Neural cell (in vitro differentiated cells): ENCODE measurements around the gene SETX. TPM values are rescaled to one million over a fixed set of nuclear protein-coding genes. Genes with fewer than 3 reads are reported as not detected.
A peak's percentile ranks its signal among the peaks of the same experiment; 100 is the strongest.
"Not testable (repeated sequence)": the region's sequence is repeated elsewhere in the genome, so short reads cannot be mapped to it uniquely, and the experiment has no call there.

Experiments
- H2AFZ ChIP-seq: fragments of 200-600, 300-800 bp; sonication (generic), shearing (Covaris generic); 2 replicates; pipeline ENCODE4 v1.6.0; 2014; ENCODE audit warnings: low read depth, mild to moderate bottlenecking, antibody characterized with exemption, low read length, moderate library complexity
- H3F3A ChIP-seq: fragments of 200-600 bp; shearing (Covaris generic); 2 replicates; pipeline ENCODE4 v1.6.1; 2016; ENCODE audit warnings: mild to moderate bottlenecking, moderate library complexity, mixed read lengths, antibody characterized with exemption, low read length; ENCODE audit not compliant: insufficient read depth, poor library complexity, severe bottlenecking
- H3K27ac ChIP-seq: fragments of 200-600, 300-800 bp; sonication (generic), shearing (Covaris generic); 2 replicates; pipeline ENCODE4 v1.5.1; 2014; ENCODE audit warnings: mild to moderate bottlenecking, low read length, moderate library complexity
- H3K27me3 ChIP-seq: fragments of 300-800, 200-600 bp; sonication (generic), shearing (Covaris generic); 2 replicates; pipeline ENCODE4 v1.6.0; 2014; ENCODE audit warnings: mild to moderate bottlenecking, low read depth, low read length, moderate library complexity; ENCODE audit not compliant: insufficient read depth
- H3K36me3 ChIP-seq: fragments of 300-800, 200-600 bp; sonication (generic), shearing (Covaris generic); 2 replicates; pipeline ENCODE4 v1.5.1; 2014; ENCODE audit warnings: mild to moderate bottlenecking, antibody characterized with exemption, low read length, moderate library complexity; ENCODE audit not compliant: insufficient read depth
- H3K4me2 ChIP-seq: fragments of 300-800, 200-600 bp; sonication (generic), shearing (Covaris generic); 2 replicates; pipeline ENCODE4 v1.6.0; 2014; ENCODE audit warnings: mild to moderate bottlenecking, low read length
- H3K4me3 ChIP-seq: fragments of 300-800, 200-600 bp; sonication (generic), shearing (Covaris generic); 2 replicates; pipeline ENCODE4 v1.5.1; 2014; ENCODE audit warnings: mild to moderate bottlenecking, low read length, moderate library complexity
- H3K79me2 ChIP-seq: fragments of 200-600 bp; shearing (Covaris generic); replicated peaks from 2 replicates; pipeline ENCODE4 v1.6.0; 2014; ENCODE audit warnings: mild to moderate bottlenecking, low read length, moderate library complexity; ENCODE audit not compliant: insufficient read depth
- H3K9ac ChIP-seq: fragments of 300-800, 200-600 bp; sonication (generic), shearing (Covaris generic); 2 replicates; pipeline ENCODE4 v1.6.1; 2016; ENCODE audit warnings: mild to moderate bottlenecking, low read length, mixed read lengths
- H3K9me2 ChIP-seq: fragments of 200-600 bp; shearing (Covaris generic); 2 replicates; pipeline ENCODE4 v1.6.1; 2016; ENCODE audit warnings: mild to moderate bottlenecking, low read length, mixed read lengths; ENCODE audit not compliant: insufficient read depth
- H3K9me3 ChIP-seq: fragments of 200-600, 300-800 bp; sonication (generic), shearing (Covaris generic); 2 replicates; pipeline ENCODE4 v1.6.1; 2016; ENCODE audit warnings: mild to moderate bottlenecking, mixed run types, low read length, moderate library complexity, mixed read lengths
- H4K20me1 ChIP-seq: fragments of 200-600 bp; shearing (Covaris generic); 2 replicates; pipeline ENCODE4 v1.6.1; 2016; ENCODE audit warnings: mild to moderate bottlenecking, mixed run types; ENCODE audit not compliant: insufficient read depth
- EZH2 ChIP-seq: fragments of 200-600, 300-800 bp; shearing (Covaris generic), sonication (generic); IDR thresholded peaks from 2 replicates; pipeline ENCODE4 v1.6.1; 2014; ENCODE audit warnings: antibody characterized with exemption, low read length, borderline replicate concordance, mild to moderate bottlenecking; ENCODE audit not compliant: insufficient read depth, poor library complexity, severe bottlenecking
- MXI1 ChIP-seq: fragments of 450-650 bp; conservative IDR thresholded peaks from 2 replicates; pipeline ENCODE4 v1.6.1; 2014; ENCODE audit warnings: antibody characterized with exemption, mild to moderate bottlenecking; ENCODE audit not compliant: poor library complexity, severe bottlenecking
- RAD21 ChIP-seq: fragments of 450-650 bp; conservative IDR thresholded peaks from 2 replicates; pipeline ENCODE4 v1.6.1; 2014; ENCODE audit warnings: antibody characterized with exemption, mild to moderate bottlenecking, moderate library complexity
- SMC3 ChIP-seq: fragments of 450-650 bp; conservative IDR thresholded peaks from 2 replicates; pipeline ENCODE4 v1.6.1; 2014; ENCODE audit warnings: antibody characterized with exemption, mild to moderate bottlenecking, moderate library complexity; ENCODE audit not compliant: poor library complexity
- TAF1 ChIP-seq: IDR thresholded peaks from 2 replicates; pipeline ENCODE4 v1.6.1; 2012; ENCODE audit warnings: low read depth
- polyA plus RNA-seq: library from polyadenylated mRNA; depleted of rRNA; stranded (reverse); fragments of >200 nt; gene quantifications from 2 replicates; pipeline ENCODE4 v1.2.3, GENCODE V29; 2014
- TF ChIP-seq, protein P1 (sequence below): fragments of 450-650 bp; IDR thresholded peaks from 2 replicates; pipeline ENCODE4 v1.5.1; 2014; ENCODE audit warnings: antibody characterized with exemption, mild to moderate bottlenecking, moderate library complexity; ENCODE audit not compliant: poor library complexity, severe bottlenecking
- TF ChIP-seq, protein P2 (sequence below): IDR thresholded peaks from 2 replicates; pipeline ENCODE4 v1.6.1; 2012; ENCODE audit warnings: borderline replicate concordance

SETX gene
- polyA plus RNA-seq, 1 donor from 2014 or later = 32.0 TPM

DNA sequence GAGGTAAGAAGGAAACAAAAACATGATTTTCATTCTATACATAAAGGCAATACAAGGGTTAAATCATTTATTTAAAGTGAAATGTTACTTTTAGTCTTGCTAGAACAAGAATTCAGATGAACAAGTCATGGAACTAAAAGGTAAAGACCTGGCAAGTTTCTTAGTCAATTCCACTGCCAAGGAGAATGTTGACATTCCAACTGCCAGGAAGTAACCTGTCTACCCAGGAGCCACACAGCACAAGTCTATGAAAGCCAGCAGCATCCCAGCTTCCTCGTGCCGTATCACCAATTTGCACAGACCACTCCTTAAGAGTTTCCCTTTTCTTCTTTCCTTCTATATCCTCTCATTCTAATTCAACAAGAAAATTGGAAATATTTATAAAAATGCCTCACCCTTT lies 79.9 kb downstream of the SETX start:
- TF ChIP-seq, protein P1, sequence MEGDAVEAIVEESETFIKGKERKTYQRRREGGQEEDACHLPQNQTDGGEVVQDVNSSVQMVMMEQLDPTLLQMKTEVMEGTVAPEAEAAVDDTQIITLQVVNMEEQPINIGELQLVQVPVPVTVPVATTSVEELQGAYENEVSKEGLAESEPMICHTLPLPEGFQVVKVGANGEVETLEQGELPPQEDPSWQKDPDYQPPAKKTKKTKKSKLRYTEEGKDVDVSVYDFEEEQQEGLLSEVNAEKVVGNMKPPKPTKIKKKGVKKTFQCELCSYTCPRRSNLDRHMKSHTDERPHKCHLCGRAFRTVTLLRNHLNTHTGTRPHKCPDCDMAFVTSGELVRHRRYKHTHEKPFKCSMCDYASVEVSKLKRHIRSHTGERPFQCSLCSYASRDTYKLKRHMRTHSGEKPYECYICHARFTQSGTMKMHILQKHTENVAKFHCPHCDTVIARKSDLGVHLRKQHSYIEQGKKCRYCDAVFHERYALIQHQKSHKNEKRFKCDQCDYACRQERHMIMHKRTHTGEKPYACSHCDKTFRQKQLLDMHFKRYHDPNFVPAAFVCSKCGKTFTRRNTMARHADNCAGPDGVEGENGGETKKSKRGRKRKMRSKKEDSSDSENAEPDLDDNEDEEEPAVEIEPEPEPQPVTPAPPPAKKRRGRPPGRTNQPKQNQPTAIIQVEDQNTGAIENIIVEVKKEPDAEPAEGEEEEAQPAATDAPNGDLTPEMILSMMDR = no peak
- TF ChIP-seq EZH2 (no peak), RAD21 (no peak), SMC3 (no peak), MXI1 (no peak), TAF1 (no peak)
- TF ChIP-seq, protein P2, sequence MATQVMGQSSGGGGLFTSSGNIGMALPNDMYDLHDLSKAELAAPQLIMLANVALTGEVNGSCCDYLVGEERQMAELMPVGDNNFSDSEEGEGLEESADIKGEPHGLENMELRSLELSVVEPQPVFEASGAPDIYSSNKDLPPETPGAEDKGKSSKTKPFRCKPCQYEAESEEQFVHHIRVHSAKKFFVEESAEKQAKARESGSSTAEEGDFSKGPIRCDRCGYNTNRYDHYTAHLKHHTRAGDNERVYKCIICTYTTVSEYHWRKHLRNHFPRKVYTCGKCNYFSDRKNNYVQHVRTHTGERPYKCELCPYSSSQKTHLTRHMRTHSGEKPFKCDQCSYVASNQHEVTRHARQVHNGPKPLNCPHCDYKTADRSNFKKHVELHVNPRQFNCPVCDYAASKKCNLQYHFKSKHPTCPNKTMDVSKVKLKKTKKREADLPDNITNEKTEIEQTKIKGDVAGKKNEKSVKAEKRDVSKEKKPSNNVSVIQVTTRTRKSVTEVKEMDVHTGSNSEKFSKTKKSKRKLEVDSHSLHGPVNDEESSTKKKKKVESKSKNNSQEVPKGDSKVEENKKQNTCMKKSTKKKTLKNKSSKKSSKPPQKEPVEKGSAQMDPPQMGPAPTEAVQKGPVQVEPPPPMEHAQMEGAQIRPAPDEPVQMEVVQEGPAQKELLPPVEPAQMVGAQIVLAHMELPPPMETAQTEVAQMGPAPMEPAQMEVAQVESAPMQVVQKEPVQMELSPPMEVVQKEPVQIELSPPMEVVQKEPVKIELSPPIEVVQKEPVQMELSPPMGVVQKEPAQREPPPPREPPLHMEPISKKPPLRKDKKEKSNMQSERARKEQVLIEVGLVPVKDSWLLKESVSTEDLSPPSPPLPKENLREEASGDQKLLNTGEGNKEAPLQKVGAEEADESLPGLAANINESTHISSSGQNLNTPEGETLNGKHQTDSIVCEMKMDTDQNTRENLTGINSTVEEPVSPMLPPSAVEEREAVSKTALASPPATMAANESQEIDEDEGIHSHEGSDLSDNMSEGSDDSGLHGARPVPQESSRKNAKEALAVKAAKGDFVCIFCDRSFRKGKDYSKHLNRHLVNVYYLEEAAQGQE = no peak
- H3K9me3 ChIP-seq = no peaks in the 10 kb centered on the region
- H3K27me3 ChIP-seq = no peaks in the 10 kb centered on the region
- no peaks in the 10 kb centered on the region for H3K79me2 ChIP-seq
- no peak overlapping the region for H3K4me2 ChIP-seq
- H3F3A ChIP-seq = no peaks in the 10 kb centered on the region
- H3K9me2 ChIP-seq = no peaks in the 10 kb centered on the region
- H2AFZ ChIP-seq = no peak overlapping the region
- H3K36me3 ChIP-seq = peaks cover 22% of the 10 kb centered on the region
- H3K9ac ChIP-seq = no peak overlapping the region
- H4K20me1 ChIP-seq = no peaks in the 10 kb centered on the region
- H3K4me3 ChIP-seq = no peak overlapping the region
- no peak overlapping the region for H3K27ac ChIP-seq

DNA sequence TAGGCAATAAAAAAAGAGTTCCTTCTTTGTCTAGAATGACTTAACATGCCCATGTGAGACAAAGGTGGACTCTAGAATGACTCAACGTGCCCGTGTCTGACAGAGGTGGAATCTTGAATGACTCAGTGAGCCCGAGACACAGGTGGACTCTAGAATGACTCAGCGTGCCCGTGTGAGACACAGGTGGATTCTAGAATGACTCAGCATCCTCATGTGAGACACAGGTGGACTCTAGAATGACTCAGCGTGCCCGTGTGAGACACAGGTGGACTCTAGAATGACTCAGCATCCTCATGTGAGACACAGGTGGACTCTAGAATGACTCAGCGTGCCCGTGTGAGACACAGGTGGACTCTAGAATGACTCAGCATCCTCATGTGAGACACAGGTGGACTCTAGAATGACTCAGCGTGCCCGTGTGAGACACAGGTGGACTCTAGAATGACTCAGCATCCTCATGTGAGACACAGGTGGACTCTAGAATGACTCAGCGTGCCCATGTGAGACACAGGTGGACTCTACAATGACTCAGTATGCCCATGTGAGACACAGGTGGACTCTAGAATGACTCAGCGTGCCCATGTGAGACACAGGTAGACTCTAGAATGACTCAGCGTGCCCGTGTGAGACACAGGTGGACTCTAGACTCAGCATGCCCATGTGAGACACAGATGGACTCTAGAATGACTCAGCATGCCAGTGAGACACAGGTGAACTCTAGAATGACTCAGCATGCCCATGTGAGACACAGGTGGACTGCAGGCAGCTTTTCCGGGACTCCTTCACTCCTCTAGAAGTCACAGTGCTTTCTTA lies 84.9 kb downstream of the SETX start:
- H3K4me3 ChIP-seq, H3K4me2 ChIP-seq, H3F3A ChIP-seq, H4K20me1 ChIP-seq, H3K9me3 ChIP-seq, H3K27me3 ChIP-seq, H2AFZ ChIP-seq, H3K27ac ChIP-seq, H3K9me2 ChIP-seq, H3K9ac ChIP-seq, H3K79me2 ChIP-seq: not testable (repeated sequence)
- H3K36me3 ChIP-seq = peaks cover 12% of the 10 kb centered on the region

DNA sequence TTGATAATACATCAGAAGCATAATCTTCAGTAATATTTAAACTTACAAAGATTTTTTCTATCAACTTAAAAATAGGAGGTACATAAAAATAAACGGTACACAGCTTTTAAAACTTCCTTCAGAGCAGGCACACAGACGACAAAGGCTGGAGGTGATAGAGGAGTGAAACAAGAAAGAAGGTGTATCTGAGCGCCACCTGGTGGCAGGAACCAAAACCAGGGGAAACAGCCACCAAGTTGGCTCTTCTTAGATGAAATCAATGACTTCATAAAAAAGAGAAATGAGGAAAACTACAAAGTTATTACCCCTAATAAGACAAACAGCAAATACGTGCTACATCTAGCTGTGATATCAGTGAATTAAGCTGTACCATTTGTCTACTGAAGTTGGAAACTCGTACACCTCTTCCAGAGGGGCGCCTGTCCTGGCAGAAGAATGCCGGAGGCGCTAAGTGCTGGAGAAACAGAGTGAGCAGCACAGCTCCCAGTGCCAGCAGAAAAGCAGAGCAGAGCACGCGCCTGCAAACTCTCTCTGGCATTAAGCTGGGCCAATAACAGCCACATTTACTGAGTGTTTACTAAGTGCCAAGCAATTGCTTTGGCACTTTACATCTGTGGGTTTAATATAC lies 85.9 kb downstream of the SETX start:
- Histone ChIP-seq H3K27ac (no peak overlapping the region), H3K9me3 (no peaks in the 10 kb centered on the region), H3K36me3 (peaks cover 12% of the 10 kb centered on the region)

More for the DNA sequence above, 85.9 kb downstream of the SETX start:
- Histone ChIP-seq H3K9ac (no peak overlapping the region), H4K20me1 (no peaks in the 10 kb centered on the region), H3K4me2 (no peak overlapping the region), H3K27me3 (no peaks in the 10 kb centered on the region), H2AFZ (no peak overlapping the region), H3K9me2 (no peaks in the 10 kb centered on the region), H3F3A (no peaks in the 10 kb centered on the region), H3K4me3 (no peak overlapping the region), H3K79me2 (no peaks in the 10 kb centered on the region)
- TF ChIP-seq, protein P1 = peak; percentile 85
- peak; percentile 93 for TF ChIP-seq SMC3
- no peak for TF ChIP-seq MXI1
- TF ChIP-seq, protein P2 = no peak
- TF ChIP-seq RAD21 = peak; percentile 87
- TF ChIP-seq EZH2 = no peak
